Gastrocnemius medialis (tissue), 4 donors: ENCODE measurements around the gene PDE4D.

Experiments used
- POLR2A ChIP-seq, 2 donors: fragments of 450-650 bp; IDR thresholded peaks; one replicate each; pipeline ENCODE4 v1.6.1; 2017; ENCODE audit warnings: antibody characterized with exemption in 2 of 2, mild to moderate bottlenecking in 2 of 2, moderate library complexity in 2 of 2
- TF ChIP-seq, protein P1 (sequence below), 5 experiments: fragments of 450-650 bp in 3 of 5; fragments of 200-600 bp in 2 of 5; sonication (generic) in 2 of 5; IDR thresholded peaks in 4 of 5; conservative IDR thresholded peaks in 1 of 5; 1 replicate in 4 of 5; 2 replicates in 1 of 5; pipeline ENCODE4 v1.5.1; 2016 to 2019; ENCODE audit warnings: antibody characterized with exemption in 5 of 5, mild to moderate bottlenecking in 3 of 5, moderate library complexity in 3 of 5

DNA sequence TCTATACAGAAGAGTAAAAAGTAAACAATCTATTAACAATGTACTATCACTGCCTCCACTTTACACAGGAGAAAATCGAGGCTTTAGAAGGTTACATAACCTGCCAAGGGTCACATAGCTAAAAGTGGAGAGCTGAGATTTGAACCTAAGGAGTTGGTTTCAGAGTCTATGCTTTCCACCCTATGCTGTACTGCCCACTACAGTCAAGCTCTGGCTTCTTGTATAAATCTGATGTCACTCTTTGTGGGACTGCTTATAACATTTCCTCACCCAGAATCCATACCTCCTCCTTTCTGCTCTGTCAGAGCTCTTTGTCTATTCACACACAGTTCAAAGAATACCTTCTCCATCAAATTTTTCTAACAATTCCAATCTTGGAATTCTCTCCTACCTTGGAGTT is 807.5 kb downstream of the PDE4D start:
- no peak for TF ChIP-seq POLR2A (IDR thresholded peaks at IDR 0.05)
- TF ChIP-seq, protein P1, sequence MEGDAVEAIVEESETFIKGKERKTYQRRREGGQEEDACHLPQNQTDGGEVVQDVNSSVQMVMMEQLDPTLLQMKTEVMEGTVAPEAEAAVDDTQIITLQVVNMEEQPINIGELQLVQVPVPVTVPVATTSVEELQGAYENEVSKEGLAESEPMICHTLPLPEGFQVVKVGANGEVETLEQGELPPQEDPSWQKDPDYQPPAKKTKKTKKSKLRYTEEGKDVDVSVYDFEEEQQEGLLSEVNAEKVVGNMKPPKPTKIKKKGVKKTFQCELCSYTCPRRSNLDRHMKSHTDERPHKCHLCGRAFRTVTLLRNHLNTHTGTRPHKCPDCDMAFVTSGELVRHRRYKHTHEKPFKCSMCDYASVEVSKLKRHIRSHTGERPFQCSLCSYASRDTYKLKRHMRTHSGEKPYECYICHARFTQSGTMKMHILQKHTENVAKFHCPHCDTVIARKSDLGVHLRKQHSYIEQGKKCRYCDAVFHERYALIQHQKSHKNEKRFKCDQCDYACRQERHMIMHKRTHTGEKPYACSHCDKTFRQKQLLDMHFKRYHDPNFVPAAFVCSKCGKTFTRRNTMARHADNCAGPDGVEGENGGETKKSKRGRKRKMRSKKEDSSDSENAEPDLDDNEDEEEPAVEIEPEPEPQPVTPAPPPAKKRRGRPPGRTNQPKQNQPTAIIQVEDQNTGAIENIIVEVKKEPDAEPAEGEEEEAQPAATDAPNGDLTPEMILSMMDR (IDR thresholded peaks at IDR 0.05 in 4 of 5, conservative IDR thresholded peaks at IDR 0.05 in 1 of 5) = no peak
